ENCODE data around the gene SMCHD1. TPM values are rescaled to one million over a fixed set of nuclear protein-coding genes. Genes with fewer than 3 reads are reported as not detected.

Gene SMCHD1
- total RNA-seq, 1 donor from 2014 or later, result 29.7 TPM

GRCh38 chr18:2717407-2717806, 61.9 kb downstream of the SMCHD1 start:
- H3K4me1 Mint-ChIP-seq (ENCODE audit: low read depth, unreplicated experiment), result no peaks in the 10 kb centered on the region
- Histone ChIP-seq H3K27me3 (ENCODE audit: insufficient read depth, low read length) (no peaks in the 10 kb centered on the region), H3K27ac (ENCODE audit: low read depth, low read length) (no peak overlapping the region), H3K4me3 (ENCODE audit: insufficient read depth, low read depth, low read length) (no peak overlapping the region), H3K4me2 (ENCODE audit: low read length) (no peak overlapping the region), H3K9ac (ENCODE audit: low read length) (no peak overlapping the region), H3K79me2 (ENCODE audit: insufficient read depth, low read length) (peaks cover 49% of the 10 kb centered on the region), H3K9me3 (ENCODE audit: insufficient read depth, low read depth, low read length) (no peaks in the 10 kb centered on the region), H4K20me1 (ENCODE audit: insufficient read depth, low read length) (peaks cover 13% of the 10 kb centered on the region), H2AFZ (ENCODE audit: low read depth, low read length) (no peak overlapping the region), H3K4me1 (ENCODE audit: insufficient read depth, low read length) (no peaks in the 10 kb centered on the region), H3K36me3 (ENCODE audit: insufficient read depth, low read length) (peaks cover 44% of the 10 kb centered on the region)
- no peak overlapping the region for H3K4me3 Mint-ChIP-seq (ENCODE audit: unreplicated experiment)
- H3K9me3 Mint-ChIP-seq (ENCODE audit: unreplicated experiment), result no peaks in the 10 kb centered on the region
- no peak overlapping the region for H3K27ac Mint-ChIP-seq (ENCODE audit: unreplicated experiment)
- peaks cover 23% of the 10 kb centered on the region for H3K36me3 Mint-ChIP-seq (ENCODE audit: low read depth, unreplicated experiment)
- no peak for FAIRE-seq
- no peaks in the 10 kb centered on the region for H3K27me3 Mint-ChIP-seq (ENCODE audit: low read depth, unreplicated experiment)
- TF ChIP-seq CTCF (IDR thresholded peaks at IDR 0.05; ENCODE audit: insufficient read depth, low read depth, low read length), result no peak
- TF ChIP-seq EZH2 (IDR thresholded peaks at IDR 0.05; ENCODE audit: insufficient read depth, low read length), result no peak
- DNase-seq (ENCODE audit: low read depth), result no peak

- H3K4me1 Mint-ChIP-seq (ENCODE audit: low read depth, unreplicated experiment), result peaks cover 8% of the 10 kb centered on the region
- H3K27ac Mint-ChIP-seq (ENCODE audit: unreplicated experiment), result no peak overlapping the region
- H3K36me3 ChIP-seq (ENCODE audit: insufficient read depth, low read length), result peaks cover 41% of the 10 kb centered on the region
- H3K4me3 ChIP-seq (ENCODE audit: insufficient read depth, low read depth, low read length), result no peak overlapping the region
- H3K4me3 Mint-ChIP-seq (ENCODE audit: unreplicated experiment), result no peak overlapping the region
- no peak for DNase-seq (ENCODE audit: low read depth)
- H2AFZ ChIP-seq (ENCODE audit: low read depth, low read length), result no peak overlapping the region
- peaks cover 17% of the 10 kb centered on the region for H4K20me1 ChIP-seq (ENCODE audit: insufficient read depth, low read length)
- no peak overlapping the region for H3K27ac ChIP-seq (ENCODE audit: low read depth, low read length)
- H3K79me2 ChIP-seq (ENCODE audit: insufficient read depth, low read length), result peaks cover 37% of the 10 kb centered on the region
- no peak overlapping the region for H3K4me2 ChIP-seq (ENCODE audit: low read length)
- no peaks in the 10 kb centered on the region for H3K9me3 Mint-ChIP-seq (ENCODE audit: unreplicated experiment)
- H3K9me3 ChIP-seq (ENCODE audit: insufficient read depth, low read depth, low read length), result no peaks in the 10 kb centered on the region
- no peak overlapping the region for H3K9ac ChIP-seq (ENCODE audit: low read length)
- no peaks in the 10 kb centered on the region for H3K27me3 Mint-ChIP-seq (ENCODE audit: low read depth, unreplicated experiment)
- FAIRE-seq, result no peak
- no peaks in the 10 kb centered on the region for H3K4me1 ChIP-seq (ENCODE audit: insufficient read depth, low read length)
- peaks cover 24% of the 10 kb centered on the region for H3K36me3 Mint-ChIP-seq (ENCODE audit: low read depth, unreplicated experiment)
- no peaks in the 10 kb centered on the region for H3K27me3 ChIP-seq (ENCODE audit: insufficient read depth, low read length)
- TF ChIP-seq CTCF (IDR thresholded peaks at IDR 0.05; ENCODE audit: insufficient read depth, low read depth, low read length) (no peak), EZH2 (IDR thresholded peaks at IDR 0.05; ENCODE audit: insufficient read depth, low read length) (no peak)
Measured at GRCh38 chr18:2719040-2719439, 63.5 kb downstream of the SMCHD1 start.

GRCh38 chr18:2723207-2723606, 67.7 kb downstream of the SMCHD1 start:
- H3K27me3 Mint-ChIP-seq (ENCODE audit: low read depth, unreplicated experiment), result no peaks in the 10 kb centered on the region

More at GRCh38 chr18:2723207-2723606, 67.7 kb downstream of the SMCHD1 start:
- Histone ChIP-seq H3K4me1 (ENCODE audit: insufficient read depth, low read length) (no peaks in the 10 kb centered on the region), H3K9ac (ENCODE audit: low read length) (no peak overlapping the region), H3K36me3 (ENCODE audit: insufficient read depth, low read length) (peaks cover 40% of the 10 kb centered on the region), H4K20me1 (ENCODE audit: insufficient read depth, low read length) (peaks cover 5% of the 10 kb centered on the region), H3K9me3 (ENCODE audit: insufficient read depth, low read depth, low read length) (no peaks in the 10 kb centered on the region), H2AFZ (ENCODE audit: low read depth, low read length) (no peak overlapping the region), H3K79me2 (ENCODE audit: insufficient read depth, low read length) (peaks cover 5% of the 10 kb centered on the region), H3K4me2 (ENCODE audit: low read length) (no peak overlapping the region), H3K4me3 (ENCODE audit: insufficient read depth, low read depth, low read length) (no peak overlapping the region), H3K27ac (ENCODE audit: low read depth, low read length) (no peak overlapping the region), H3K27me3 (ENCODE audit: insufficient read depth, low read length) (no peaks in the 10 kb centered on the region)
- TF ChIP-seq CTCF (IDR thresholded peaks at IDR 0.05; ENCODE audit: insufficient read depth, low read depth, low read length) (no peak), EZH2 (IDR thresholded peaks at IDR 0.05; ENCODE audit: insufficient read depth, low read length) (no peak)
- H3K27ac Mint-ChIP-seq (ENCODE audit: unreplicated experiment), result peak overlapping the region; percentile 8
- peaks cover 8% of the 10 kb centered on the region for H3K4me1 Mint-ChIP-seq (ENCODE audit: low read depth, unreplicated experiment)
- FAIRE-seq (no peak), DNase-seq (ENCODE audit: low read depth) (no peak)
- no peak overlapping the region for H3K4me3 Mint-ChIP-seq (ENCODE audit: unreplicated experiment)
- no peaks in the 10 kb centered on the region for H3K9me3 Mint-ChIP-seq (ENCODE audit: unreplicated experiment)
- peaks cover 16% of the 10 kb centered on the region for H3K36me3 Mint-ChIP-seq (ENCODE audit: low read depth, unreplicated experiment)
